Esophagus squamous epithelium (tissue), 4 donors: ENCODE measurements around the gene CNPY3.
"Not testable (repeated sequence)": the region's sequence is repeated elsewhere in the genome, so short reads cannot be mapped to it uniquely, and the experiment has no call there.

Experiments used
- CTCF ChIP-seq, 6 experiments: fragments of 450-650 bp in 4 of 6; fragments of 200-600 bp in 2 of 6; sonication (generic) in 2 of 6; IDR thresholded peaks; one replicate each; pipeline ENCODE4 v1.5.1; 2016 to 2019; ENCODE audit warnings: antibody characterized with exemption in 6 of 6, mild to moderate bottlenecking in 4 of 6, moderate library complexity in 4 of 6
- POLR2A ChIP-seq, 4 donors: fragments of 450-650 bp; IDR thresholded peaks; one replicate each; pipeline ENCODE4 v1.6.1; 2017; ENCODE audit warnings: antibody characterized with exemption in 4 of 4, mild to moderate bottlenecking in 4 of 4, moderate library complexity in 3 of 4

DNA sequence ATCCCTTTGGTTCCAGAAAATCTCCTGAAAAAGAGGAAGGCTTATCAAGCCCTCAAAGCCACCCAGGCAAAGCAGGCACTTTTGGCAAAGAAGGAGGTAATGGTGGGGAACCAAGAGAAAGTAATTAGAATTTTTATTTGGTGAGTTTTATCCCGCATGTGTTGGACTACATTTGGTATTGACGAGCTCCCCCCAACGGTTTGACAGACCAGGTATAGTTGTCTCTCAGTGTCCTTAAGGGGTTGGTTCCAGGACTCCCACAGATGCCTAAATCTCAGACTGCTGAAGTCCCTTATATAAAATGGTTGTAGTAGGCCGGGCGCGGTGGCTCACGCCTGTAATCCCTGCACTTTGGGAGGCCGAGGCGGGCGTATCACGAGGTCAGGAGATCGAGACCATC is 48.4 kb upstream of the CNPY3 start:
- TF ChIP-seq CTCF, POLR2A (IDR thresholded peaks at IDR 0.05): not testable (repeated sequence)
